Psoas muscle (tissue), 8 donors: ENCODE results near the gene UCN2. TPM values are rescaled to one million over a fixed set of nuclear protein-coding genes. Genes with fewer than 3 reads are reported as not detected.

Source experiments
- ATAC-seq, 4 donors: fragments of 200-7000 bp; cut with Tn5 transposase; one replicate each; pipeline ENCODE4 v1.9.1; 2020; ENCODE audit warnings: moderate library complexity in 3 of 4, mild to moderate bottlenecking in 2 of 4
- DNase-seq, 2 donors: peaks; one replicate each; pipeline ENCODE4 v3.0.0-alpha.2; 2020
- H3K27ac ChIP-seq: fragments of 200-600 bp; one replicate; pipeline ENCODE4 v1.8.0; 2022
- H3K27me3 ChIP-seq, 3 donors: fragments of 200-600 bp in 1 of 3; one replicate each; pipeline versions ENCODE4 v1.6.1 to v1.8.0; 2013 to 2022; ENCODE audit warnings: low read length in 2 of 3, mild to moderate bottlenecking in 2 of 3, moderate library complexity in 1 of 3; ENCODE audit not compliant: insufficient read depth in 3 of 3
- H3K36me3 ChIP-seq, 2 donors: fragments of 200-600 bp in 1 of 2; one replicate each; pipeline versions ENCODE4 v1.6.1 to v1.8.0; 2013 to 2022; ENCODE audit warnings: low read depth in 1 of 2, mild to moderate bottlenecking in 1 of 2, moderate library complexity in 1 of 2; ENCODE audit not compliant: insufficient read depth in 1 of 2
- H3K4me1 ChIP-seq: fragments of 200-600 bp; one replicate; pipeline ENCODE4 v1.8.0; 2022
- H3K4me3 ChIP-seq: fragments of 200-600 bp; one replicate; pipeline ENCODE4 v1.8.0; 2022; ENCODE audit warnings: mild to moderate bottlenecking
- H3K9me3 ChIP-seq: fragments of 200-600 bp; one replicate; pipeline ENCODE4 v1.8.0; 2022
- WGBS, 3 donors: extraction: QIAGEN DNeasy Blood & Tissue Kit; methylation state at CpG; one replicate each; pipeline versions ENCODE4 v1.1.6 to v1.1.7; 2013; 5-methylcytosine and 5-hydroxymethylcytosine counted together
- intact Hi-C, 2 donors: fragments of 100-400 bp; cut with DNase I; formaldehyde crosslinking; loops; one replicate each; pipeline versions ENCODE4 v1.11.0 to v1.14.2; 2022
- polyA plus RNA-seq, 3 donors: library from polyadenylated mRNA; stranded (reverse); fragments of 200-250 nt; gene quantifications; one replicate each; pipeline ENCODE4 v1.2.3, GENCODE V29; 2013
- total RNA-seq, 4 donors: library from RNA; stranded (reverse); fragmentation: NEBNext Ultra II Directional in 2 of 4; extraction: Animal tissue kit (Norgen Biotek cat#: 25700) in 2 of 4; gene quantifications; one replicate each; pipeline versions ENCODE4 v1.2.1 to v1.2.4, GENCODE V29; 2021 to 2023
- TF ChIP-seq, protein P1 (sequence below): fragments of 200-600 bp; IDR thresholded peaks from one replicate; pipeline ENCODE4 v1.8.0; 2022; ENCODE audit warnings: antibody characterized with exemption
- donor health status: healthy with polysubstance abuse.
- donor health status: DM: no; HTN: no; CAD: no; lungs with moderate emphysema.
- donor health status: Bipolar disorder and iron deficiency.
- donor health status: healthy.
- donor health status: DM: yes; HTN: yes; CAD: no.
- donor health status: DM: no; HTN: no; CAD: no.
- donor health status: DM: no; HTN: no; CAD: no.
- donor health status: DM: yes; HTN: yes; CAD: no.

Gene UCN2
- total and polyA plus RNA-seq, 7 donors = 0.12 to 0.32 (median 0.17) TPM; not detected in 4

GRCh38 chr3:48598323-48599076, 34.9 kb upstream of the UCN2 start:
- intact Hi-C loops = no loop called here
- ATAC-seq = peak; percentile 73 to 85 (median 82)

DNA sequence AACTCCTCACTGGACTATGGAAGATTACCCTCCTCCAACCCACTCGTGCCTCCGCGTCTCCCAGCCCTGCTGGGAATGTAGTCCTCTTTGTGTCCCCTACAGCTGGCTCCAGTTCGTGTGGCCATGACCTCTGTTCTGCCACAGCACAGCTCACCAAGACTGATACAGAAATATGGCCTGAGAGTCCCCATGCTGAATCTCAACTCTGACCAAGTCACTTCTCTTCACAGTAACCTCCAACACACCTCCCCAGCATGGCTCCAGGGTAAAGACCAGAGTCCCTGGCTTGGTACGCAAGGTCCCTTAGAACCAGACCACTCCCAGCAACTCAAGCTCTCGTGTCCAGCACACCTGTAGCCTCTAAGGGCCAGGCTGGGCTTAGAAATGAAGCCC, 33.8 kb upstream of the UCN2 start:
- WGBS, 3 donors = 46 to 65% (median 49%) methylated on average over 6 of the region's 6 CpGs
- H3K4me3 ChIP-seq = no peak overlapping the region
- TF ChIP-seq, protein P1, sequence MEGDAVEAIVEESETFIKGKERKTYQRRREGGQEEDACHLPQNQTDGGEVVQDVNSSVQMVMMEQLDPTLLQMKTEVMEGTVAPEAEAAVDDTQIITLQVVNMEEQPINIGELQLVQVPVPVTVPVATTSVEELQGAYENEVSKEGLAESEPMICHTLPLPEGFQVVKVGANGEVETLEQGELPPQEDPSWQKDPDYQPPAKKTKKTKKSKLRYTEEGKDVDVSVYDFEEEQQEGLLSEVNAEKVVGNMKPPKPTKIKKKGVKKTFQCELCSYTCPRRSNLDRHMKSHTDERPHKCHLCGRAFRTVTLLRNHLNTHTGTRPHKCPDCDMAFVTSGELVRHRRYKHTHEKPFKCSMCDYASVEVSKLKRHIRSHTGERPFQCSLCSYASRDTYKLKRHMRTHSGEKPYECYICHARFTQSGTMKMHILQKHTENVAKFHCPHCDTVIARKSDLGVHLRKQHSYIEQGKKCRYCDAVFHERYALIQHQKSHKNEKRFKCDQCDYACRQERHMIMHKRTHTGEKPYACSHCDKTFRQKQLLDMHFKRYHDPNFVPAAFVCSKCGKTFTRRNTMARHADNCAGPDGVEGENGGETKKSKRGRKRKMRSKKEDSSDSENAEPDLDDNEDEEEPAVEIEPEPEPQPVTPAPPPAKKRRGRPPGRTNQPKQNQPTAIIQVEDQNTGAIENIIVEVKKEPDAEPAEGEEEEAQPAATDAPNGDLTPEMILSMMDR = no peak
- peaks cover 77% of the 10 kb centered on the region for H3K4me1 ChIP-seq
- DNase-seq (no peak), ATAC-seq (no peak)
- no peaks in the 10 kb centered on the region for H3K9me3 ChIP-seq
- intact Hi-C loops = no loop called here
- H3K36me3 ChIP-seq = peaks cover 13 to 39% of the 10 kb centered on the region in 2 donors
- H3K27me3 ChIP-seq = no peaks in the 10 kb centered on the region
- peak overlapping the region; percentile 94 for H3K27ac ChIP-seq

More at GRCh38 chr3:48598323-48599076, 34.9 kb upstream of the UCN2 start:
- Histone ChIP-seq H3K4me3 (peak overlapping the region; percentile 2), H3K27me3 (no peaks in the 10 kb centered on the region), H3K27ac (peak overlapping the region; percentile 94), H3K9me3 (no peaks in the 10 kb centered on the region), H3K4me1 (peaks cover 77% of the 10 kb centered on the region), H3K36me3 (peaks cover 22 to 50% of the 10 kb centered on the region in 2 donors)
- TF ChIP-seq, protein P1 = no peak
- 17 to 30% (median 26%) methylated on average over 5 of the region's 5 CpGs for whole genome bisulfite sequencing, 3 donors
- DNase-seq = peak; percentile 70 to 91

- Histone ChIP-seq H3K4me3 (no peak overlapping the region), H3K27ac (peak overlapping the region; percentile 94), H3K27me3 (no peaks in the 10 kb centered on the region), H3K9me3 (no peaks in the 10 kb centered on the region), H3K36me3 (peaks cover 13 to 33% of the 10 kb centered on the region in 2 donors), H3K4me1 (peaks cover 73% of the 10 kb centered on the region)
- intact Hi-C loops = no loop called here
- TF ChIP-seq, protein P1 = no peak
- WGBS, 3 donors = 44 to 77% (median 62%) methylated on average over 8 of the region's 8 CpGs
- ATAC-seq (no peak), DNase-seq (no peak)
Measured at GRCh38 chr3:48596676-48597407, 33.3 kb upstream of the UCN2 start.

- 71 to 82% (median 71%) methylated on average over 5 of the region's 5 CpGs for WGBS, 3 donors
- DNase-seq = no peak
- Histone ChIP-seq H3K36me3 (peaks cover 11 to 27% of the 10 kb centered on the region in 2 donors), H3K4me1 (peaks cover 67% of the 10 kb centered on the region), H3K27me3 (no peaks in the 10 kb centered on the region), H3K4me3 (no peak overlapping the region), H3K9me3 (no peaks in the 10 kb centered on the region), H3K27ac (peak overlapping the region; percentile 94)
- TF ChIP-seq, protein P1 = no peak
- intact Hi-C loops = no loop called here
- ATAC-seq = no peak
Measured at GRCh38 chr3:48596157-48596556, 32.6 kb upstream of the UCN2 start.
